ENCODE results near the gene SGF29.
"Not testable (repeated sequence)": the region's sequence is repeated elsewhere in the genome, so short reads cannot be mapped to it uniquely, and the experiment has no call there.

- not testable (repeated sequence) for TF ChIP-seq CTCF (IDR thresholded peaks at IDR 0.05; ENCODE audit: insufficient read depth, low read length, poor library complexity, severe bottlenecking); EZH2phosphoT487 (conservative IDR thresholded peaks at IDR 0.05; ENCODE audit: low read length)
Observed at GRCh38 chr16:28601589-28601988, 47.9 kb downstream of the SGF29 start.

Data from SU-DHL-6 (cell line).